H1 (cell line): ENCODE data around the gene HDAC9. TPM values are rescaled to one million over a fixed set of nuclear protein-coding genes. Genes with fewer than 3 reads are reported as not detected.

Experiments used
- CTCF ChIA-PET: fragments of 300-600 bp; sonication (Branson Sonifier 250); formaldehyde crosslinking; loops from one replicate; lab custom pipeline; 2021; ENCODE audit not compliant: partially characterized antibody; lab: Charles Lee
- POLR2A ChIA-PET: fragments of 300-600 bp; sonication (Branson Sonifier 250); formaldehyde crosslinking; loops from one replicate; lab custom pipeline; 2021; ENCODE audit warnings: inconsistent platforms; ENCODE audit not compliant: partially characterized antibody; lab: Charles Lee
- DNase-seq, 2 experiments: peaks; one replicate each; pipeline versions ENCODE4 v3.0.0 to v3.0.0-alpha.2; 2010 to 2022; ENCODE audit warnings: low spot score in 2 of 2, low read depth in 1 of 2, mixed read lengths in 1 of 2
- FAIRE-seq: peaks from 2 replicates; lab custom pipeline; 2011; peaks lifted over from hg19 to GRCh38; lab: Jason Lieb, UNC
- H2AFZ ChIP-seq: 2 replicates; pipeline ENCODE4 v1.8.1; 2012; ENCODE audit warnings: low read length, inconsistent platforms
- H2AK5ac ChIP-seq: 2 replicates; pipeline ENCODE4 v1.6.1; 2013; ENCODE audit warnings: low read depth, low read length
- H2BK120ac ChIP-seq: replicated peaks from 2 replicates; pipeline ENCODE3; 2013; ENCODE audit warnings: low read depth, low read length, inconsistent platforms
- H2BK12ac ChIP-seq: 2 replicates; pipeline ENCODE4 v1.6.1; 2013; ENCODE audit warnings: low read depth, low read length
- H2BK15ac ChIP-seq: 2 replicates; pipeline ENCODE4 v1.6.1; 2013; ENCODE audit warnings: low read length
- H2BK20ac ChIP-seq: 2 replicates; pipeline ENCODE4 v1.6.1; 2013; ENCODE audit warnings: low read length
- H2BK5ac ChIP-seq: 2 replicates; pipeline ENCODE4 v1.6.1; 2013; ENCODE audit warnings: low read depth, low read length
- H3K14ac ChIP-seq: 2 replicates; pipeline ENCODE4 v1.6.1; 2013; ENCODE audit warnings: inconsistent platforms; ENCODE audit not compliant: insufficient read length
- H3K18ac ChIP-seq: 2 replicates; pipeline ENCODE4 v1.6.1; 2013; ENCODE audit warnings: low read length; ENCODE audit errors: extremely low read depth
- H3K23ac ChIP-seq: 2 replicates; pipeline ENCODE4 v1.6.1; 2013; ENCODE audit warnings: inconsistent platforms; ENCODE audit not compliant: insufficient read length
- H3K23me2 ChIP-seq: 2 replicates; pipeline ENCODE4 v1.6.1; 2013; ENCODE audit warnings: low read depth, low read length
- H3K27ac ChIP-seq: 2 replicates; pipeline ENCODE4 v1.6.1; 2011; ENCODE audit warnings: low read depth, low read length, inconsistent platforms
- H3K27me3 ChIP-seq, 4 experiments: replicated peaks in 1 of 4; 1 replicate in 1 of 4; 2 replicates in 3 of 4; pipeline versions ENCODE4 v1.6.1 to v1.8.1; 2011 to 2013; ENCODE audit warnings: low read length in 3 of 4, mild to moderate bottlenecking in 3 of 4, inconsistent platforms in 2 of 4, mixed read lengths in 2 of 4, moderate library complexity in 1 of 4; ENCODE audit not compliant: control insufficient read depth in 3 of 4, insufficient read depth in 3 of 4; ENCODE audit errors: extremely low read depth in 1 of 4
- H3K36me3 ChIP-seq, 4 experiments: 2 replicates each; pipeline versions ENCODE4 v1.6.1 to v1.8.1; 2011 to 2013; ENCODE audit warnings: mild to moderate bottlenecking in 4 of 4, low read length in 3 of 4, moderate library complexity in 2 of 4, control low read depth in 1 of 4, inconsistent platforms in 1 of 4; ENCODE audit not compliant: insufficient read depth in 4 of 4, control insufficient read depth in 2 of 4
- H3K4ac ChIP-seq: replicated peaks from 2 replicates; pipeline ENCODE3; 2013; ENCODE audit warnings: low read length, low read depth, mixed read lengths, inconsistent platforms; ENCODE audit not compliant: insufficient read length
- H3K4me1 ChIP-seq, 4 experiments: replicated peaks in 1 of 4; 1 replicate in 1 of 4; 2 replicates in 3 of 4; pipeline versions ENCODE4 v1.6.1 to v1.8.1; 2011 to 2013; ENCODE audit warnings: low read length in 3 of 4, inconsistent platforms in 2 of 4, mixed read lengths in 1 of 4; ENCODE audit not compliant: insufficient read depth in 4 of 4, control insufficient read depth in 3 of 4
- H3K4me2 ChIP-seq, 2 experiments: 2 replicates each; pipeline versions ENCODE4 v1.6.1 to v1.8.1; 2011 to 2013; ENCODE audit warnings: low read depth in 2 of 2, low read length in 2 of 2, control low read depth in 1 of 2, inconsistent platforms in 1 of 2, mild to moderate bottlenecking in 1 of 2; ENCODE audit not compliant: insufficient read depth in 1 of 2
- H3K4me3 ChIP-seq, 4 experiments: fragments of 200-600, 300-600 bp in 1 of 4; sonication (generic), shearing (Covaris generic), sonication (Bioruptor Twin) in 1 of 4; 2 replicates each; pipeline versions ENCODE4 v1.5.1 to v1.8.1; 2011 to 2016; ENCODE audit warnings: low read length in 4 of 4, low read depth in 3 of 4, control low read depth in 2 of 4, inconsistent platforms in 2 of 4, mild to moderate bottlenecking in 2 of 4, mixed read lengths in 1 of 4, moderate library complexity in 1 of 4; ENCODE audit not compliant: insufficient read depth in 2 of 4; ENCODE audit errors: extremely low read depth in 1 of 4
- H3K56ac ChIP-seq: replicated peaks from 2 replicates; pipeline ENCODE3; 2013; ENCODE audit warnings: low read depth, mild to moderate bottlenecking, mixed read lengths, low read length, inconsistent platforms; ENCODE audit not compliant: insufficient read length
- H3K79me1 ChIP-seq: 2 replicates; pipeline ENCODE4 v1.6.1; 2013; ENCODE audit warnings: low read depth, low read length, control low read depth
- H3K79me2 ChIP-seq, 2 experiments: 2 replicates each; pipeline versions ENCODE4 v1.6.1 to v1.8.1; 2012 to 2013; ENCODE audit warnings: low read length in 2 of 2, mild to moderate bottlenecking in 2 of 2, inconsistent platforms in 1 of 2; ENCODE audit not compliant: insufficient read depth in 2 of 2, control insufficient read depth in 1 of 2
- H3K9ac ChIP-seq, 4 experiments: replicated peaks in 1 of 4; 1 replicate in 1 of 4; 2 replicates in 3 of 4; pipeline versions ENCODE4 v1.6.1 to v1.8.1; 2011 to 2013; ENCODE audit warnings: low read depth in 3 of 4, low read length in 3 of 4, control low read depth in 2 of 4, mild to moderate bottlenecking in 2 of 4, moderate library complexity in 2 of 4, inconsistent platforms in 1 of 4; ENCODE audit errors: extremely low read depth in 1 of 4
- H3K9me3 ChIP-seq, 2 experiments: 2 replicates each; pipeline versions ENCODE4 v1.6.1 to v1.8.1; 2012 to 2013; ENCODE audit warnings: mild to moderate bottlenecking in 2 of 2, moderate library complexity in 2 of 2, control low read depth in 1 of 2, inconsistent platforms in 1 of 2, low read depth in 1 of 2, low read length in 1 of 2, mixed read lengths in 1 of 2; ENCODE audit not compliant: insufficient read depth in 2 of 2
- H4K20me1 ChIP-seq, 2 experiments: replicated peaks in 1 of 2; 2 replicates each; pipeline versions ENCODE3 to v1.8.1; 2011 to 2013; ENCODE audit warnings: inconsistent platforms in 2 of 2, low read length in 2 of 2, mild to moderate bottlenecking in 1 of 2; ENCODE audit not compliant: insufficient read depth in 2 of 2, control insufficient read depth in 1 of 2
- H4K5ac ChIP-seq: 2 replicates; pipeline ENCODE4 v1.6.1; 2013; ENCODE audit warnings: low read length, low read depth, mixed read lengths, inconsistent platforms; ENCODE audit not compliant: insufficient read length
- H4K8ac ChIP-seq: 2 replicates; pipeline ENCODE4 v1.8.0; 2013; ENCODE audit warnings: mild to moderate bottlenecking, moderate library complexity, low read length, inconsistent platforms; ENCODE audit not compliant: insufficient read depth; ENCODE audit errors: extremely low read depth
- H4K91ac ChIP-seq: replicated peaks from 2 replicates; pipeline ENCODE3; 2013; ENCODE audit warnings: low read length, mixed read lengths, inconsistent platforms; ENCODE audit not compliant: insufficient read length
- CHD2 ChIP-seq: IDR thresholded peaks from 2 replicates; pipeline ENCODE4 v1.6.1; 2012; ENCODE audit warnings: low read length, improper control_type of control experiment
- FOSL1 ChIP-seq: IDR thresholded peaks from 2 replicates; pipeline ENCODE4 v1.6.1; 2011; ENCODE audit warnings: mild to moderate bottlenecking, low read depth, low read length, moderate library complexity; ENCODE audit not compliant: insufficient read depth
- NRF1 ChIP-seq: IDR thresholded peaks from 2 replicates; pipeline ENCODE4 v1.6.1; 2011; ENCODE audit warnings: mild to moderate bottlenecking, low read depth, low read length, improper control_type of control experiment
- RBBP5 ChIP-seq: IDR thresholded peaks from 2 replicates; pipeline ENCODE4 v1.7.1; 2012; ENCODE audit warnings: low read depth, mild to moderate bottlenecking, inconsistent platforms, low read length, moderate library complexity, borderline replicate concordance
- RNF2 ChIP-seq: fragments of 200-900, 300-1000 bp; sonication (generic); IDR thresholded peaks from 2 replicates; pipeline ENCODE4 v1.7.1; 2016; ENCODE audit warnings: borderline replicate concordance, low read depth, mild to moderate bottlenecking, antibody characterized with exemption, low read length; ENCODE audit not compliant: poor library complexity, severe bottlenecking; ENCODE audit errors: missing control alignments
- SP2 ChIP-seq: IDR thresholded peaks from 2 replicates; pipeline ENCODE4 v1.6.1; 2012; ENCODE audit warnings: mild to moderate bottlenecking, low read length, inconsistent platforms
- ZNF274 ChIP-seq: IDR thresholded peaks from 2 replicates; pipeline ENCODE4 v1.7.0; 2012; ENCODE audit warnings: low read length, borderline replicate concordance; ENCODE audit errors: extremely low read depth
- WGBS, 2 experiments: shearing (Covaris generic) in 1 of 2; methylation state at CpG; one replicate each; pipeline versions ENCODE4 v1.1.6 to v1.1.7; 2013 to 2015; ENCODE audit warnings: low lambda C conversion rate in 2 of 2, mixed read lengths in 2 of 2, inconsistent platforms in 1 of 2, low coverage in 1 of 2, missing lambda C conversion rate in 1 of 2; ENCODE audit not compliant: insufficient replicate concordance in 2 of 2, insufficient coverage in 1 of 2, insufficient read length in 1 of 2; ENCODE audit errors: extremely low coverage in 1 of 2, missing lambda C conversion rate in 1 of 2; 5-methylcytosine and 5-hydroxymethylcytosine counted together
- polyA plus RNA-seq, 7 experiments: library from polyadenylated mRNA; depleted of rRNA in 3 of 7; stranded (reverse) in 5 of 7; unstranded in 2 of 7; fragments of >200 nt in 5 of 7; fragments of 200-250 nt in 2 of 7; gene quantifications; 1 replicate in 5 of 7; 2 replicates in 1 of 7; 4 replicates in 1 of 7; pipeline versions ENCODE4 v1.2.1 to v1.2.3, GENCODE V29; 2011 to 2013; ENCODE audit warnings: missing spikeins in 2 of 7, mixed read lengths in 2 of 7
- total RNA-seq: library from RNA; stranded (reverse); fragmentation: NEBNext Ultra II Directional; extraction: Animal tissue kit (Norgen Biotek cat#: 25700); gene quantifications from 2 replicates; pipeline ENCODE4 v1.2.1, GENCODE V29; 2021

Gene HDAC9
- total and polyA plus RNA-seq, 2 of the 8 experiments (the other 6 are each of a cell fraction or from before 2014, with no cell fraction given) = 9.5 to 13.1 TPM

DNA sequence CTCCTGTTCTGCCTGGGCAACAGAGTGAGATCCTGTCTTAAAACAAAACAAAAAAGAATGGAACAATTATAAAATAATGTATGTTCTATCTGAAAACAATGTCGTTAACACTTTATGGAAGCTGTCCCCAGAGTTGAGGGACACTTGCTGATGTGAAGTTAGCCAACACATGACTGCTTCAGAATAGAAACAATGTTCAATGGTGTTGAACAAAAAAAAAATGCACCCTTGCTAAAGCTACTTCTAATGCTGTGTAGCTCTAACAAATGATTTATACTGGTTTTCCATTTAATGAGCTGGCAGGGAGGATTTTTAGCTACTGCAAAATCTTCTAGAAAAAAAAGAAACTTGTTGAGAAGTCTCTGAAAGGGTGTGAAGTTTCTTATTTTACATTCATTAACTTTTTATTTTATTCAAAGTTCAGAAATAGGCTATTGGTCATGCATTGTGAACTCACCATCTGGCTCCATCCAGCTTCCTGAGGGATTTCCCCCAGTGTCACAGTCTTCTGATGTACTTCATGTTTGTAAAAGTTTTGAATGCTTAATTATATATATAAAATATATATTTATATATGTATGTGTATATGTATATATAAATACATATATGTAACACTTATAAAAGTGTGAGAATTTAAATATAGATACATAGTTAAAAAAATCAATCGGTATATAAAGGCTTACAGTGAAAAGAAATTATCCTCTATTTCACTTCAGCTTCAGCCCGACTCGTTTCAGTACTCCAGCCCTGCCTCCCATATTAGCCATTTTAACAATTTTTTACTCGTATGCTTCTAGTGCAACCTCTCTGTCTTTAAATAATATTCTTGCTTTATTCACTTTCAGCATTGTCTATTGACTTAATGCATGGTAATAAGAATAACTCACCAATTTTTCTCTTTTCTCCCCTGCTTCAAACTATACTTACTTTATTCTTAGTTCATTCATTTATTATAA is 35.0 kb downstream of the HDAC9 start:
- Histone ChIP-seq H3K36me3 (no peaks in the 10 kb centered on the region), H3K27me3 (no peaks in the 10 kb centered on the region), H2AFZ (no peak overlapping the region), H2AK5ac (no peak overlapping the region), H3K27ac (no peak overlapping the region), H2BK15ac (no peak overlapping the region), H3K23me2 (no peaks in the 10 kb centered on the region), H3K9ac (no peak overlapping the region), H2BK120ac (no peak overlapping the region), H2BK5ac (no peak overlapping the region), H3K79me1 (no peaks in the 10 kb centered on the region; the same call in 1 of the 2 replicates), H3K23ac (no peak overlapping the region), H3K4me3 (no peak overlapping the region), H4K8ac (no peak overlapping the region), H4K91ac (no peak overlapping the region), H4K20me1 (no peaks in the 10 kb centered on the region), H2BK12ac (no peak overlapping the region), H3K18ac (no peak overlapping the region), H3K9me3 (no peaks in the 10 kb centered on the region), H3K79me2 (no peaks in the 10 kb centered on the region), H2BK20ac (no peak overlapping the region), H3K4me2 (no peak overlapping the region), H3K4me1 (peaks cover 0 to under 1% (median 0%) of the 10 kb centered on the region in 4 experiments; a peak in 1 of 7 replicates), H3K4ac (no peak overlapping the region), H4K5ac (no peak overlapping the region), H3K14ac (no peak overlapping the region), H3K56ac (no peak overlapping the region)
- TF ChIP-seq RNF2 (no peak), RBBP5 (no peak), ZNF274 (no peak), SP2 (no peak), FOSL1 (no peak), NRF1 (no peak), CHD2 (no peak)
- POLR2A ChIA-PET = no interaction called here
- FAIRE-seq (no peak), DNase-seq (no peak)
- CTCF ChIA-PET = interaction anchor here (0.5 to 0.7 kb wide), 2 partner anchors 13 to 799 kb away, joined by 3 to 4 read pairs; no protein-coding TSS in a partner anchor
- whole genome bisulfite sequencing, 2 experiments = 89% methylated on average over 5 of the region's 5 CpGs; no CpG with 5 or more reads in 1 of the 2 experiments
